Erythroblast (primary cell): ENCODE measurements around the gene FASLG.

Experiments
- GATA1 ChIP-seq: IDR thresholded peaks from 2 replicates; pipeline ENCODE4 v1.6.1; 2011; ENCODE audit warnings: low read depth, mild to moderate bottlenecking, control low read depth, low read length, moderate library complexity
- POLR2A ChIP-seq: IDR thresholded peaks from 2 replicates; pipeline ENCODE4 v1.6.1; 2011; ENCODE audit warnings: mild to moderate bottlenecking, low read length

- TF ChIP-seq POLR2A, result no peak
- TF ChIP-seq GATA1, result no peak
Measured at GRCh38 chr1:172612478-172612877, 46.4 kb upstream of the FASLG start.
